NCI-H2107 treated with DMSO at 0.1 percent for 48 hours (cell line): ENCODE data around the gene RPS6KA5.

Source experiments
- DNase-seq: peaks from one replicate; lab custom pipeline; 2025; ENCODE audit not compliant: unreplicated experiment; lab: John Stamatoyannopoulos, UW

Gene RPS6KA5

DNA sequence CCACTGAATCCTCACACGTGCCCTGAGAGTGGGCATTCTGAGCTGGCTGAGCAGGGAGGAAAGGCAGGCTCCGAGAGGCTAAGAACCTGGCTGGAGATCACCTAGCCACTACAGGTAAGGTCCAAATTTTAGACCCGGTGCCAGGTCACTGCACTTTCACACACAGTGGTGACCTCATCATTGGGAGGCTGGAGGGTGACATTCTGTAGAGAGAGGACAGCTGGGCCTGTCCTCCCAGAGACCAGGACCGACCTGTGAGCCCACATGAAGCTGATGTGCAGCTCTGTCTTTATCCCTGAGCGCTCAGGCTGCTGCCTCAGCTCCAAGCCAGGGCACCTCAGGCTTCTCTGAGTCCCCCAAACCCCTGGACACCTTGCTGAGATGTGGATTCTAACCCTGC lies 248.3 kb downstream of the RPS6KA5 start:
- no peak for DNase-seq

DNA sequence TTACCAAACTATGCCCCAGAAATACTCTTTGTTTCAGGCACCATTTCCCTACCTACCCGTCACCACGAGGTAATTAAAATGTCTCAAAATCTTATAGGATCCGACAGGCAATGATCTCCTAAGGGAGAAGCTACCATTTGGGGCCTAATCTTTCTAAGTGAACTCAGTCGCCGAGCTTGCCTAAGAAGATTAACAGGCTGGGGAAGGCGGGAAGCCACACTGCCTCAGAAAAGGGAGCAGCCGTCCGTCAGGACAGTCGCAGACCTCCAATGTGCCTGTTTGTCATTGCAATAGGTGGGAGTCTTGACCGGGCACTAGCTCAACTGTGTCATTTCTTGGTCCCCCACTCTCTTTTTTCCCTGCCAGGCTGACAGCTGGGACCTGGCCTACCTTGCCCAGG lies 248.8 kb downstream of the RPS6KA5 start:
- no peak for DNase-seq

DNA sequence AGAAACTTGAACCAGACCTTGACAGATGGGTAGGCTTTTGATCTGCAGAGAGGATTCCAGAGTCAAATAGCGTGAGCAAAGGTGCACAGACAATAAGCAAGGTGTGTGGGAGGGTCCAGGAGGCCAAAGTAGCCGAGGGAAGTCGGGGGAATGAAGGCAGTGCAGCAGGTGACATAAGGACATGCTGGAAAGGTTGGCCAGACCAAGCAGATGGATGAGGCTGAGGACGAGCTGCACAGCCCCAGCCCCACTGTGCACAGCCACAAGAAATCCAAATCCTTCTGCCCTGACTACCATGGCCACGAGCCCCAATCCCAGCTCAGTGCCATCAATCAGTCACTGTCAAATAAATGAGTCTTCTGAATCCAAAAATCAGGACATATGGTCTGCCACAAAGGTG lies 249.6 kb downstream of the RPS6KA5 start:
- no peak for DNase-seq

DNA sequence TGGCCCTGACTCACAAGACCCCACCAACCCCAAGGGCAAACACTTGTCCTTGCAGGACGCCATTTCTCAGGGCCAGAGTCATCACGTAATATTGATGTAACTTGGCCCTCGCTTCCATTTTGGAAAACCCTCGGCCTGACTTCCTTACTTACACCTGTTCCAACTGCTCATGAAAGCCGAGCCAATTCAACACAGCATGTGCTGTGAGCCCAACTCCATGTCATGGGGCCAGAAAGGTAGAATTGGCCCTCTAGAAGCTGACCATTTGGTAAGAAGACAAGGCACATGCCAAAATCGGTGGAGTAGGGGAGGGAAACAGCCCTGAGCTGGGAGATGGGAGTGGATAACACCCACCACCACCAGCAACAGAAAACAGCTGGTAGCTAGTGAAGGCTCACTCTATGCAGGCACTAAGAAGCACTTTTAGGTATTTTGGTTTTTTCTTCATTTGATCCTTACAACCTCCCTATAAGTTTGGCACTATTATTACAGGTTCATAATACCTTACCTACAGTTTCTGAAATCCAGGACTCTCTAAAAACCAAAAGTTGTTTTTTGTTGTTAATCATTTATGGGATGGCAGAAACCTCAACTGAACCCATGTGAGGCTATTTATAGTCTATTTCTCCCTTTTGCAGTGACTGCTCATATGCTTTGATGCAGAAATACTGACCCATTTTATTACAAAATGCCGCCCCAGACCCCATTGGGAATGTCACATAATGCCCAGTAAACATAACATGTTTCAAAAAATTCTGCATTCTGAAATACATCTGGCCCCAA lies 250.7 kb downstream of the RPS6KA5 start:
- DNase-seq: no peak

DNA sequence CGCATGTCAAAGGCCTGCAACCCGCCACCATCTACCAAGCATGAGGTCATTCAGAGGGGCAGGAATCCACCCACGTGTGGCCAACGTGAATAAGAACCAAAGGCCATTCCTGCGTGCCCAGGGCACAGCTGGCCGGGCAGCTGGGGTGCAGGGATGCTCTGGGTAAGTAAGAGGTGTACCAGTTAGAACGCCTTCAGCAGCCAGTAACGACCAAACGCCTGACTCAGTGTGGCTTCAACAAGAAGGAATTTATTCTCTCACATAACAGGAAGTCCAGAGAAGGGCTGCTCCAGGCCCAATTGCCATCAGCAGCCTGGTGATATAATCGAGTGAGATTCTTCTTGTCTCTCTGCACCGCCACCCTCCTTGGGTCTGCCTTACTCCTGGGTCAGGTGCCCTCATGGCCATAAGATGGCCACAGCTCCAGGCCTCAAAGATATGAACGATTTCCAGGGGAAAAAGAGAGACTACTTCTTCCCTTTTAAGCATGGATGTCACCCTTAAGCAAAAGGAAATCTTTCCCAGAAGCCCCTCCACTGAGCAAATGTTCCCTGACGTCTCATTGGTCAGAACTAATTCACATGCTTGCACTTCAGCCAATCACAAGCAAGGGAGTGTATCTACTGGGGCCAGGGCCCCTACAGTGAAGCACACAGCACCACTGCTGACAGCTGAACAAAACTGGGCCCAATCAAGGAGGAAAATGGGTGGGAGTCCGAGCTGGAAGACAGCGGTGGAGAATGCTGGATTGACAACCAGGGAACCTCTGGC lies 251.5 kb downstream of the RPS6KA5 start:
- no peak for DNase-seq

DNA sequence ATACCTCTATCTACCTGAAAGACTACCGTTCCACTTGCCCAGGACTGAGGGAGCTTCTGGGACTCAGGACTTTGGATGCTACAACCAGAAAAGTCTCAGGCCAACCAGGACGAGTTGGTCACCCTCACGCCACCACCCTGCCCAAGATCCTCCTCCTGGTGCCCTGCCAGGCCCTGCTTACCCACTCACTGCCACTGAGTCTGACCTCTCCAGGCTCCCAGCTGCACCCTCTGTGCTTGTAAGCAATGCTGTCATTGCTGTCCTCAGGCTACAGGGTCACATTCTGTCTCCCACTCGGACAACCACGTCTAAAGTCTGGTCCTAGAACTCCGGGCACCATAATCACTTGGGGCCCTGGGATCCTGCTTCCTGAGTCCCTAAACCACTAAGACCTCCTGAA lies 253.4 kb downstream of the RPS6KA5 start:
- DNase-seq: no peak

DNA sequence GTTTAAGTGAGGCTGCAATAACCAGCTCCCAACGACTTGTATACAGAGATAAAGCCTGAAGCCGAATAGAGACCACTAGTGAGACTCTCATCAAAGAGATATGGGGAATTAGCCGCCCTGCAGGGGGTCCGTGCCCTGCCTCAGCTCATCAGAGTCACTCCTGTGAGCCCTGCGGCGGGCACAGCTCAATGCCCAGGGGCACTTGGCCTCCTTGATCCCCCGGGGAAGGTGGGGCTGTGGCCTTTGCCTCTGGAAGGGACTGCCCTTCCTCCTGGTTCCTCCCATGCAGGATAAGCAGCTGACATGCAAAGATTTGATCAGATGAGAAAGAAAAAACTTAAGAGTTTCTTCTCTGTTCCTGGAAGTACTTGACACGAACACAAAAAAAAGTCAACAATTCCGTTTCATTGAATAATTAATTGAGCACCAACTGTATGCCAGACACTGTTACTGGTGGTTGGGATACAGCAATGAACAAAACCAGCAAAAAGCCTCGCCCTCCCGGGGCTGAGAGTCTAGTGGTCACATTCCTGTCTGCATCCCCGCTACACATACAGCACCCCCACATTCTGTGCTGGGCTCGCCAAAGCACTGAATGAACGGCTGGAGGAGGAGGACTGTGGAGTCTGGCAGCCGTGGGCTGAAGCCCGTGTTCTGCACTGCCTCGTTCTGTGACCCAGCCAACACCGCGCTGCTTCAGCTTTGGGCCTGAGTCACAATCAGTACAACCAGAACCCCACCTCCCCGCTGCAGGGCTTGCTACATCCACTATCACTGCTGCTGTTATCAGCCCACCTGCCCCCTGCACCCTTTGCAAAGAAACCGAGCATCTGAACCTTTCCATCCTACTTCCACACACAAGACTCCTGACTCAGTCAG lies 254.5 kb downstream of the RPS6KA5 start:
- no peak for DNase-seq

DNA sequence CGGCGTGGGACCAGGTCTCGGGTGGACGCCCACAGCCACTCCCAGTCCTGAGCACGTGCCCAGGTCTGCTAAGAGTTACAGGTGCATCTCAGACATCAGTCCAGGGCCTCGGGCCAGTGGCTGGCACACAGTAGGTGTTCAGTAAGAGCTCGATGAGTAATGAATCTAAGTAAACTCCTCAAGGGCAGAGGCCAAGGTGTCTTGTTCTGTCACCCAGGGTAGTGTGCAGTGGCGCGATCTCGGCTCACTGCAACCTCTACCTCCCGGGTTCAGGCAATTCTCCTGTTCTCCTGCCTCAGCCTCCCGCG lies 255.4 kb downstream of the RPS6KA5 start:
- DNase-seq: no peak

DNA sequence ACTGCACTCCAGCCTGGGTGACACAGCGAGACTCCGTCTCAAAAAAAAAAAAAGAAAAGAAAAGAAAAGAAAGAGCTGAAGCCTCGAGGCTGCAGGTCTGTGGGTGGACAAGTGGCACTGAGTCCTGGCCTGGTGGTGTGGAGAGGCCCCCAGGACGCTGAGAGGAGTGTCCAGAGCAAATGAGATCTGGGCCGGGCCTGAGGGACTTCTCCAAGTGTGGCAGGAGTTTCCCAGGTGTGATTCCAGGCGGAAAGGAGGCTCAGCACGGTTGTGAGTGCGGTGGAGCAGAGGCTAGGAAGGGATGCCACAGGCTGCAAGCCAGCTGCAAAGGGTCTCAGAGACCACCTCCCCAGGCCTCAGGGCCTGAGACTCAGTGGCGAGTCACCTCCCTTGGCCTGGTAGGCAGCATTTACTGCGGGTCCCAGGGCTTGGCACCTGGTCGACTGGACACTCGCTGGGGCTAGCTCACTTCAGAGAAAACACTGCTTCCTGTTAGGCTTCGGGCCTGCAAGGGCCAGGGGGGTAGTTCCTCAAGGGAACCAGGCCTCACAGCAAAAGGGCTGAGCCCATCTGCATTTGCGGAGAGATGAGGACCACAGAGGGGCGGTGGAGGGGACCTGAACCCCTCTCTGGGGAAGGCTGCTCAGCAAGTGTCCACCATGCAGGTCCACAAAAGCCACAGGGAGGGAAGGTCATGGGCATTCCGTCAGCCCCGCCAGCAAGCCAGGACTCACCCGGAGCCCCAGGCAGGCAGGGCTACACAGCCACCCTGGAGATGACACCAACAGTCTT lies 256.0 kb downstream of the RPS6KA5 start:
- DNase-seq: no peak

DNA sequence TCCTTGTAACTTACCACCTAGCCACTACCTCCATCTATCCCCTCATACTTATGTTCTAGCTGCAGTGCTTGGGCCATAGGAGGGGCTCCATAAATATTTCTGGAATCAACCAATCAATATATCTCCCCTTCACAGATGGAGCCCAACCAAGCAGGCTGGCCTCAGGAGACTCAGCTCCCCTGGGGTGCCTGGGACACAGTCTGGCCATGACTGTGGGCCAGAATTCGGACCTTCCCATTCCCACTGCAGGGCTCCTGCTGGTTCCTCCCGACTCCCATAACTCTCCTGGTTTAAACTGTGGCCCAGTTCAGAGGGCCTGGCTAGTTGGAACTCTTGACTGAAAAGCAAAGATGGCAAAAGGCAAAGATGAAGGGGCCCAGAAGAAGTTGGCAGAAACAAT lies 257.2 kb downstream of the RPS6KA5 start:
- no peak for DNase-seq

DNA sequence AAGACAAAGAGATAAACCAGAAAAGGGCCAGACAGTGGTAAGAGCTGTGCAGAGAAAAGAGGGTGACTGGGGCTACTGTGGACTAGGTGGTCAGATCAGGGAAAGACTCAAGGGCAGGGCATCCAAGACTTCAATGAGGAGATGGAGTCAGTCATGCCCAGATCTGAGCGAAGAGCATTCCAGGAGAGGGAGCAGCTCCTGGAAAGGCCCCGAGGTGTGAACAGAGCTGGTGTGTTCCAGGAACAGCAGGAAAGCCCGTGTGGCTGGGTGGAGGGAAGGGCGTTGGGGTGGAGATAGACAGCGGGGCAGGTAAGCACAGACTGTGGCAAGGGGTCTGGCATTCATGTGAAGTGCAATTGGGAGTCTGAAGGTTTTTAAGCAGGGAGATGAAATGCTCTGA lies 261.0 kb downstream of the RPS6KA5 start:
- DNase-seq: no peak

DNA sequence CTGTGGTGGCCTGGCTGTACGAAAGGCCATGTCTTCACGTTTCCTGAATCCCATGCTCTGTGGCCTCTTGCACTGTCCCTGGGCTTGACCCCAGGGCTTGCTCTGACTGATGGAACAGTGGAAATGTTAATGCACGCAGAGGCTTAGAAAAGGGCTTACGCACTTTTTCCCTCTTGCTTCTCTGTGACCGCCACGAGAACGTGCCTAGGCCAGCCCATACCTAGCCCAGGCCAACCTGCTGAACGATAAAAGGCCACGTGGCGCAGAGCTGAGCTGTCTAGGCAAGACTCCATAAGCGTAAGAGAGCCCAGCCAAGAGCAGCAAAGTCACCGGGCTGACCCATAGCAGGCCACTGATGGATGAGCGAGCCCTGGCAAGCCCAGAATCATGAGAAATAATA lies 262.5 kb downstream of the RPS6KA5 start:
- DNase-seq: no peak
